ENCODE data around the gene FOXF1. TPM values are rescaled to one million over a fixed set of nuclear protein-coding genes. Genes with fewer than 3 reads are reported as not detected.
A peak's percentile ranks its signal among the peaks of the same experiment; 100 is the strongest.

Gene FOXF1
- total and polyA plus RNA-seq, 2 of the 13 experiments (the other 11 are each of a cell fraction or from before 2014, with no cell fraction given): not detected

- TF ChIP-seq KDM5B (CRISPR knock-in tag; IDR thresholded peaks at IDR 0.05; ENCODE audit: borderline replicate concordance): no peak; the same call in 1 of the 2 replicates
- TF ChIP-seq TOE1 (CRISPR knock-in tag; IDR thresholded peaks at IDR 0.05): no peak
- TF ChIP-seq GZF1 (CRISPR knock-in tag; IDR thresholded peaks at IDR 0.05): no peak
- TF ChIP-seq RXRA (CRISPR knock-in tag; IDR thresholded peaks at IDR 0.05): no peak
- TF ChIP-seq POLR2AphosphoS2 (IDR thresholded peaks at IDR 0.05; ENCODE audit: low read depth, low read length): no peak
- TF ChIP-seq THRA (CRISPR knock-in tag; IDR thresholded peaks at IDR 0.05; ENCODE audit: borderline replicate concordance): no peak
- no peak for TF ChIP-seq ZNF343 (CRISPR knock-in tag; IDR thresholded peaks at IDR 0.05)
- TF ChIP-seq TIGD3 (CRISPR knock-in tag; IDR thresholded peaks at IDR 0.05; ENCODE audit: borderline replicate concordance): no peak
- no peak for TF ChIP-seq NCOA1 (CRISPR knock-in tag; IDR thresholded peaks at IDR 0.05)
- no peak for TF ChIP-seq ZNF333 (CRISPR knock-in tag; IDR thresholded peaks at IDR 0.05; ENCODE audit: borderline replicate concordance)
- TF ChIP-seq ZNF558 (CRISPR knock-in tag; IDR thresholded peaks at IDR 0.05; ENCODE audit: borderline replicate concordance): no peak
- no peak for TF ChIP-seq CBX1 (IDR thresholded peaks at IDR 0.05; ENCODE audit: low read depth)
- no peak for TF ChIP-seq MIER2 (CRISPR knock-in tag; IDR thresholded peaks at IDR 0.05)
- 0 out of 2 replicates have a peak, but pooled peaks have one; percentile 37 for TF ChIP-seq ZNF770 (CRISPR knock-in tag; IDR thresholded peaks at IDR 0.05)
- TF ChIP-seq ZNF30 (CRISPR knock-in tag; IDR thresholded peaks at IDR 0.05): no peak
- TF ChIP-seq SRF (IDR thresholded peaks at IDR 0.05; ENCODE audit: low read depth, low read length): no peak
- no peak for TF ChIP-seq HNF1B (CRISPR knock-in tag; IDR thresholded peaks at IDR 0.05)
- TF ChIP-seq ZNF431 (CRISPR knock-in tag; IDR thresholded peaks at IDR 0.05; ENCODE audit: borderline replicate concordance, low read depth): no peak
- no peak for TF ChIP-seq ZNF33A (CRISPR knock-in tag; IDR thresholded peaks at IDR 0.05; ENCODE audit: borderline replicate concordance)
- TF ChIP-seq GABPA (IDR thresholded peaks at IDR 0.05; ENCODE audit: low read depth, low read length): no peak
- no peak for TF ChIP-seq GABPA (CRISPR knock-in tag; IDR thresholded peaks at IDR 0.05; ENCODE audit: low read depth)
- TF ChIP-seq MAZ (IDR thresholded peaks at IDR 0.05; ENCODE audit: borderline replicate concordance, low read depth, low read length): no peak
- TF ChIP-seq MAZ (CRISPR knock-in tag; IDR thresholded peaks at IDR 0.05; ENCODE audit: low read depth): peak; percentile 48; the same call in 1 of the 2 replicates
- TF ChIP-seq ZNF326 (CRISPR knock-in tag; IDR thresholded peaks at IDR 0.05; ENCODE audit: borderline replicate concordance): no peak
These were observed 7.4 kb downstream of the FOXF1 start (continued) for GRCh38 chr16:86517652-86518258.

Data from HepG2 (cell line).